Activated CD8-positive, alpha-beta memory T cell treated with anti-CD3 and anti-CD28 coated beads for 1 hour (primary cell): ENCODE measurements around the gene CCDC28A.

Experiments
- DNase-seq, 2 donors: peaks; one replicate each; pipeline ENCODE4 v3.0.0-alpha.2; 2020; ENCODE audit warnings: low read depth in 1 of 2; ENCODE audit errors: extremely low read depth in 1 of 2

Gene CCDC28A

GRCh38 chr6:138832182-138832581 is 58.6 kb downstream of the CCDC28A start:
- DNase-seq = no peak

- no peak for DNase-seq
Observed at GRCh38 chr6:138833816-138834539, 60.4 kb downstream of the CCDC28A start.

- no peak for DNase-seq
Observed at GRCh38 chr6:138837246-138837645, 63.7 kb downstream of the CCDC28A start.
